Lower leg skin (tissue), 4 donors: ENCODE data around the gene MYL5. TPM values are rescaled to one million over a fixed set of nuclear protein-coding genes. Genes with fewer than 3 reads are reported as not detected.
"Not testable (repeated sequence)": the region's sequence is repeated elsewhere in the genome, so short reads cannot be mapped to it uniquely, and the experiment has no call there.

Experiments
- DNase-seq, 2 donors: peaks; one replicate each; pipeline ENCODE4 v3.0.0-alpha.2; 2019; ENCODE audit warnings: low spot score in 2 of 2
- H3K4me3 ChIP-seq: fragments of 200-600 bp; sonication (generic); 2 replicates; pipeline ENCODE4 v1.5.1; 2017; ENCODE audit warnings: mild to moderate bottlenecking, low read depth; ENCODE audit not compliant: poor library complexity, severe bottlenecking
- CTCF ChIP-seq, 3 donors: fragments of 450-650 bp; IDR thresholded peaks; one replicate each; pipeline ENCODE4 v1.5.1; 2016; ENCODE audit warnings: antibody characterized with exemption in 3 of 3, mild to moderate bottlenecking in 3 of 3, moderate library complexity in 2 of 3
- POLR2A ChIP-seq, 2 donors: fragments of 450-650 bp; IDR thresholded peaks; one replicate each; pipeline ENCODE4 v1.6.1; 2016 to 2017; ENCODE audit warnings: antibody characterized with exemption in 2 of 2, mild to moderate bottlenecking in 1 of 2, moderate library complexity in 1 of 2
- WGBS, 2 donors: methylation state at CpG; one replicate each; pipeline ENCODE4 v1.1.5; 2018; 5-methylcytosine and 5-hydroxymethylcytosine counted together
- intact Hi-C: fragments of 100-400 bp; cut with DNase I; formaldehyde crosslinking; loops from one replicate; pipeline ENCODE4 v1.15.0; 2023; ENCODE audit warnings: low total_unique reads
- total RNA-seq, 4 donors: library from RNA; depleted of rRNA; stranded (reverse); fragments of >200 nt; gene quantifications; one replicate each; pipeline ENCODE4 v1.1.0, GENCODE V29; 2016

Gene MYL5
- total RNA-seq, 4 donors from 2014 or later = 7.2 to 31.4 (median 7.7) TPM

- no peak overlapping the region for H3K4me3 ChIP-seq
- intact Hi-C loops = no loop called here
- TF ChIP-seq CTCF (IDR thresholded peaks at IDR 0.05) = no peak
- no peak for TF ChIP-seq POLR2A (IDR thresholded peaks at IDR 0.05)
- WGBS, 2 donors = 70 to 77% methylated on average over 6 of the region's 6 CpGs
- no peak for DNase-seq
Observed at GRCh38 chr4:727576-727975, 53.2 kb downstream of the MYL5 start.

GRCh38 chr4:729336-730315, 55.3 kb downstream of the MYL5 start:
- 85 to 92% methylated on average over 18 to 20 of the region's 20 CpGs for WGBS, 2 donors
- intact Hi-C loops = no loop called here
- DNase-seq = no peak
- no peak for TF ChIP-seq POLR2A (IDR thresholded peaks at IDR 0.05)
- no peak for TF ChIP-seq CTCF (IDR thresholded peaks at IDR 0.05)
- H3K4me3 ChIP-seq = no peak overlapping the region

GRCh38 chr4:730511-730910, 56.2 kb downstream of the MYL5 start:
- intact Hi-C loops = no loop called here
- no peak for TF ChIP-seq CTCF (IDR thresholded peaks at IDR 0.05)
- TF ChIP-seq POLR2A (IDR thresholded peaks at IDR 0.05) = no peak
- no peak for DNase-seq

GRCh38 chr4:730946-731904, 56.9 kb downstream of the MYL5 start:
- WGBS, 2 donors = 96 to 97% methylated on average over 24 to 33 of the region's 68 CpGs

More at GRCh38 chr4:730511-730910, 56.2 kb downstream of the MYL5 start:
- H3K4me3 ChIP-seq = no peak overlapping the region
- WGBS, 2 donors = 95 to 98% methylated on average over 27 of the region's 27 CpGs

More at GRCh38 chr4:730946-731904, 56.9 kb downstream of the MYL5 start:
- H3K4me3 ChIP-seq, DNase-seq, intact Hi-C loops: not testable (repeated sequence)

Other genes starting within 250 kb of the MYL5 start
- gene ZNF721, start 175.4 kb upstream of the MYL5 start, total RNA-seq = 10 to 100 TPM; 29.0 to 48.5 (median 37.0) TPM
- 10 to 100 TPM; 29.7 to 71.8 (median 34.8) TPM for gene PIGG, start 175.3 kb upstream of the MYL5 start, total RNA-seq
- gene TMEM271, start 98.2 kb upstream of the MYL5 start, total RNA-seq = 1 to 10 TPM in 3 of 4 donors, under 1 TPM in 1; 0.17 to 3.6 (median 2.1) TPM
- gene PDE6B, start 49.0 kb upstream of the MYL5 start, total RNA-seq = 1 to 10 TPM in 1 of 4 donors, under 1 TPM in 1, not detected in 2; 0.59 to 1.5 TPM
- gene ATP5ME, start 266 bp upstream of the MYL5 start, total RNA-seq = 100 to 1,000 TPM in 3 of 4 donors, 10 to 100 TPM in 1; 38.2 to 172 (median 140) TPM
- 10 to 100 TPM; 16.8 to 33.8 (median 22.7) TPM for gene SLC49A3, start 14.6 kb downstream of the MYL5 start, total RNA-seq
- 100 to 1,000 TPM in 1 of 4 donors, 10 to 100 TPM in 3; 55.2 to 102 (median 72.3) TPM for gene PCGF3, start 31.3 kb downstream of the MYL5 start, total RNA-seq
- gene CPLX1, start 151.6 kb downstream of the MYL5 start, total RNA-seq = under 1 TPM in 3 of 4 donors, not detected in 1; 0.12 to 0.34 (median 0.13) TPM